ENCODE results near the gene HEPN1.

DNA sequence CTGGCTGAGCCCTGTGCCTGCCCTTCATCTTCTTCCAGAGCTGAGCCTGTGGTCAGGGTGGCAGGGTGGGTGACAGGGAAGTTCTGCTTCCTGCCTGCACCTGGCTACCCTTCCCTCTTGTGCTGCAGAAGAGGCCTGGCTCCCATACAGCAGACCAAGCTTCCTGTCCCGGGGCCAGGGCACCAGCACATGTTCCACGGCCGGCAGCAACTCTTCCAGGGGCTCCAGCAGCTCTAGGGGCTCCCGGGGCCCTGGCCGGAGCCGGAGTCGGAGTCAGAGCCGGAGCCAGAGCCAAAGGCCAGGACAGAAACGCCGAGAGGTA, 38.8 kb upstream of the HEPN1 start:
- TF ChIP-seq, protein P1, sequence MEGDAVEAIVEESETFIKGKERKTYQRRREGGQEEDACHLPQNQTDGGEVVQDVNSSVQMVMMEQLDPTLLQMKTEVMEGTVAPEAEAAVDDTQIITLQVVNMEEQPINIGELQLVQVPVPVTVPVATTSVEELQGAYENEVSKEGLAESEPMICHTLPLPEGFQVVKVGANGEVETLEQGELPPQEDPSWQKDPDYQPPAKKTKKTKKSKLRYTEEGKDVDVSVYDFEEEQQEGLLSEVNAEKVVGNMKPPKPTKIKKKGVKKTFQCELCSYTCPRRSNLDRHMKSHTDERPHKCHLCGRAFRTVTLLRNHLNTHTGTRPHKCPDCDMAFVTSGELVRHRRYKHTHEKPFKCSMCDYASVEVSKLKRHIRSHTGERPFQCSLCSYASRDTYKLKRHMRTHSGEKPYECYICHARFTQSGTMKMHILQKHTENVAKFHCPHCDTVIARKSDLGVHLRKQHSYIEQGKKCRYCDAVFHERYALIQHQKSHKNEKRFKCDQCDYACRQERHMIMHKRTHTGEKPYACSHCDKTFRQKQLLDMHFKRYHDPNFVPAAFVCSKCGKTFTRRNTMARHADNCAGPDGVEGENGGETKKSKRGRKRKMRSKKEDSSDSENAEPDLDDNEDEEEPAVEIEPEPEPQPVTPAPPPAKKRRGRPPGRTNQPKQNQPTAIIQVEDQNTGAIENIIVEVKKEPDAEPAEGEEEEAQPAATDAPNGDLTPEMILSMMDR (IDR thresholded peaks at IDR 0.05; ENCODE audit: insufficient read depth, low read length, poor library complexity, severe bottlenecking), result no peak
- TF ChIP-seq EZH2phosphoT487 (conservative IDR thresholded peaks at IDR 0.05; ENCODE audit: low read length), result no peak

All from SU-DHL-6 (cell line).